Thoracic aorta (tissue), 2 donors: ENCODE data around the gene TNIK. TPM values are rescaled to one million over a fixed set of nuclear protein-coding genes. Genes with fewer than 3 reads are reported as not detected.

ENCODE experiments used
- ATAC-seq: fragments of 150-250 bp; one replicate; pipeline ENCODE4 v1.8.0; 2017; ENCODE audit warnings: low read depth; ENCODE audit not compliant: insufficient number of reproducible peaks, low FRiP score
- DNase-seq: peaks from one replicate; pipeline ENCODE4 v3.0.0-alpha.2; 2020; ENCODE audit warnings: low spot score
- H3K27ac ChIP-seq, 2 donors: fragments of 200-600 bp; sonication (generic); 1 replicate in 1 of 2; 2 replicates in 1 of 2; pipeline ENCODE4 v1.5.1; 2016; ENCODE audit warnings: mild to moderate bottlenecking in 2 of 2, moderate library complexity in 2 of 2
- H3K27me3 ChIP-seq: fragments of 200-600 bp; sonication (generic); replicated peaks from 2 replicates; pipeline ENCODE4 v1.6.0; 2016; ENCODE audit warnings: mild to moderate bottlenecking; ENCODE audit not compliant: insufficient read depth
- H3K36me3 ChIP-seq: fragments of 200-600 bp; sonication (generic); one replicate; pipeline ENCODE4 v1.5.1; 2016
- H3K4me1 ChIP-seq, 2 donors: fragments of 200-600 bp; sonication (generic); 1 replicate in 1 of 2; 2 replicates in 1 of 2; pipeline versions ENCODE4 v1.5.1 to v1.6.0; 2016; ENCODE audit warnings: low read depth in 2 of 2, mild to moderate bottlenecking in 1 of 2; ENCODE audit not compliant: control insufficient read depth in 1 of 2
- H3K4me3 ChIP-seq: fragments of 200-600 bp; sonication (generic); 2 replicates; pipeline ENCODE4 v1.5.1; 2016; ENCODE audit warnings: mild to moderate bottlenecking
- H3K9me3 ChIP-seq: fragments of 200-600 bp; sonication (generic); 2 replicates; pipeline ENCODE4 v1.5.1; 2016
- total RNA-seq, 2 donors: library from RNA; depleted of rRNA; stranded (reverse); fragments of >200 nt; gene quantifications; one replicate each; pipeline versions ENCODE4 v1.1.0 to v1.2.3, GENCODE V29; 2016
- TF ChIP-seq, protein P1 (sequence below): fragments of 200-600 bp; sonication (generic); IDR thresholded peaks from one replicate; pipeline ENCODE4 v1.5.1; 2019; ENCODE audit warnings: antibody characterized with exemption

TNIK gene
- total RNA-seq, 2 donors from 2014 or later = 18.3 to 21.7 TPM

DNA sequence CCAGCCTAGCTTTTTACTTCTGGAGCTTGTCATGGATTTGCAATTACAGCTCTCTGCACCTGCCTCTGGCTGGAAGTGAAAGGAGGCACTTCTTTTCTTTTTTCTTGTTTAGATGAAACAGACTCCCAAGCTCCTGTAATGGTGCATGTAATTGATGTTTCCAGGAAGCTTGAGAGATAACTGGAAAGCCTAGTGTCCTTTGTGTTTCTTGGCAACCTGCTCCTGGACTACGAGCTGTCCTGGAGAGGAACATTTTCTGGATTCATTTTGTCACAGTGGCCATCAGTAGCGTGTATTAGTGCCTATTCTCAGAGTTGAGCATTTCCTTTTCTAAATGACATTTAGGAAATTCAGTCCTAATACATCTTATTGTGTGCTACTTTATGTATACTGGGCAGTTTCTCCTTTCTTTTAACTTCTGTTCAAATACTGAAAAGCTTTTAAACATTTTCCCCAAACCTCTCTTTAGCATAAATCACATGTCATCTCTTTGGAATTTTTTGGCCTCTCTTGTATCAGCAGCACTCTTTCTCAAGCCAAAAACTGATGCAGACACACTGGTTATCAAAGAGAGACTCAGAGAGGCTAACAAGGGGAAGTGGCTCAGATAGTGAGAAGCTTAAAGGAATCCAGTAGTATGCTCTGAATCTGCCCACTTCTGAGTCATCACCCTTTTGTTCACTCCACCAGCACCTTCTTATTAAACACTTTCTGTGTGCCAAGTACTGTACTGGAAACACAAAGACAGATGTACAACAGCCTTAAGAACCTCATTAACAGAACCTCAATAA, 371.0 kb downstream of the TNIK start:
- H3K36me3 ChIP-seq = peaks cover 11% of the 10 kb centered on the region
- H3K27ac ChIP-seq = no peak overlapping the region
- TF ChIP-seq, protein P1, sequence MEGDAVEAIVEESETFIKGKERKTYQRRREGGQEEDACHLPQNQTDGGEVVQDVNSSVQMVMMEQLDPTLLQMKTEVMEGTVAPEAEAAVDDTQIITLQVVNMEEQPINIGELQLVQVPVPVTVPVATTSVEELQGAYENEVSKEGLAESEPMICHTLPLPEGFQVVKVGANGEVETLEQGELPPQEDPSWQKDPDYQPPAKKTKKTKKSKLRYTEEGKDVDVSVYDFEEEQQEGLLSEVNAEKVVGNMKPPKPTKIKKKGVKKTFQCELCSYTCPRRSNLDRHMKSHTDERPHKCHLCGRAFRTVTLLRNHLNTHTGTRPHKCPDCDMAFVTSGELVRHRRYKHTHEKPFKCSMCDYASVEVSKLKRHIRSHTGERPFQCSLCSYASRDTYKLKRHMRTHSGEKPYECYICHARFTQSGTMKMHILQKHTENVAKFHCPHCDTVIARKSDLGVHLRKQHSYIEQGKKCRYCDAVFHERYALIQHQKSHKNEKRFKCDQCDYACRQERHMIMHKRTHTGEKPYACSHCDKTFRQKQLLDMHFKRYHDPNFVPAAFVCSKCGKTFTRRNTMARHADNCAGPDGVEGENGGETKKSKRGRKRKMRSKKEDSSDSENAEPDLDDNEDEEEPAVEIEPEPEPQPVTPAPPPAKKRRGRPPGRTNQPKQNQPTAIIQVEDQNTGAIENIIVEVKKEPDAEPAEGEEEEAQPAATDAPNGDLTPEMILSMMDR = no peak
- ATAC-seq (no peak), DNase-seq (no peak)
- no peaks in the 10 kb centered on the region for H3K27me3 ChIP-seq
- peaks cover 5 to 18% of the 10 kb centered on the region in 2 donors for H3K4me1 ChIP-seq
- H3K4me3 ChIP-seq = no peak overlapping the region
- H3K9me3 ChIP-seq = no peaks in the 10 kb centered on the region

DNA sequence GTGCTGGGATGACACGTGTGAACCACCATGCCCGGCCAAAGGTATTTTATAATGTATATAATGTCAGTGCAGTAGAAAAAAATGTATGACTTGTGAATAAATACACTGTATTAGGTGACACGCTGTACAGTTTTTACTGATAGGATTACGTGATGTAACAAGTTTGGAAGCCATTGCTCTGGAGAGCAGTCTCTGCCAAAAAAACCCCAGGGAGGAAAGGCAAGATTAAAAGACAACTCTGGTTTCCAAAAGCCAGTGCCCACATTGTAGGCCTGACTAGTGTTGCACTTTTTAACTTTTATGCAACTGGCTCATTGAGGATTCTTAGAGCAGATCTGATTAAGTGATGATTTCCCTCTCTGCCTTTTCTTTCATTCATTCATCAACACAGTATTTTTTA, 371.7 kb downstream of the TNIK start:
- H3K27ac ChIP-seq = no peak overlapping the region

GRCh38 chr3:171086914-171087313, 373.3 kb downstream of the TNIK start:
- Histone ChIP-seq H3K4me1 (peaks cover 5 to 18% of the 10 kb centered on the region in 2 donors), H3K27ac (no peak overlapping the region), H3K4me3 (no peak overlapping the region), H3K9me3 (no peaks in the 10 kb centered on the region), H3K27me3 (no peaks in the 10 kb centered on the region), H3K36me3 (peaks cover 14% of the 10 kb centered on the region)
- ATAC-seq (no peak), DNase-seq (no peak)
- TF ChIP-seq, protein P1 = no peak

More for the DNA sequence above, 371.7 kb downstream of the TNIK start:
- no peak for DNase-seq
- TF ChIP-seq, protein P1 = no peak
- Histone ChIP-seq H3K4me3 (no peak overlapping the region), H3K9me3 (no peaks in the 10 kb centered on the region), H3K4me1 (peaks cover 5 to 18% of the 10 kb centered on the region in 2 donors), H3K27me3 (no peaks in the 10 kb centered on the region), H3K36me3 (peaks cover 11% of the 10 kb centered on the region)
- ATAC-seq = no peak

- no peak overlapping the region for H3K4me3 ChIP-seq
- DNase-seq (no peak), ATAC-seq (no peak)
- H3K4me1 ChIP-seq = no peaks in the 10 kb centered on the region
- no peaks in the 10 kb centered on the region for H3K27me3 ChIP-seq
- no peak overlapping the region for H3K27ac ChIP-seq
- H3K9me3 ChIP-seq = no peaks in the 10 kb centered on the region
- TF ChIP-seq, protein P1 = no peak
- H3K36me3 ChIP-seq = peaks cover 6% of the 10 kb centered on the region
These were observed 382.9 kb downstream of the TNIK start for GRCh38 chr3:171077261-171077660.

DNA sequence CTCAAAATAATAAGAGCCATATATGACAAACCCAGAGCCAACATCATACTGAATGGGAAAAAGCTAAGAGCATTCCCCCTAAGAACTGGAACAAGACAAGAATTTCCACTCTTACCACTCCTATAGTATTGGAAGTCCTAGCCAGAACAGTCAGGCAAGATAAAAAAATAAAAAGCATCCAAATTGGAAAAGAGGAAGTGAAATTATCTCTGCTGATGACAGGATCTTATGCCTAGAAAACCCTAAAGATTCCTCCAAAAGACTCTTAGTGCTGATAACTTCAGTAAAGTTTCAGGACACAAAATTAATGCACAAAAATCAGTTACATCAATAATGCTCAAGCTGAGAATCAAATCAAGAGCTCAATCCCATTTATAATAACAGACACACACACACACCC, 387.8 kb downstream of the TNIK start:
- Histone ChIP-seq H3K27ac (no peak overlapping the region), H3K27me3 (no peaks in the 10 kb centered on the region), H3K9me3 (no peaks in the 10 kb centered on the region), H3K4me1 (no peaks in the 10 kb centered on the region), H3K36me3 (no peaks in the 10 kb centered on the region), H3K4me3 (no peak overlapping the region)
- ATAC-seq (no peak), DNase-seq (no peak)
- TF ChIP-seq, protein P1 = no peak
